ENCODE results near the gene AKAP5. TPM values are rescaled to one million over a fixed set of nuclear protein-coding genes. Genes with fewer than 3 reads are reported as not detected.

Gene AKAP5
- total RNA-seq, 1 experiment from 2014 or later, result 0.14 TPM

- Mint-ChIP-seq H3K4me1 (ENCODE audit: insufficient read depth, unreplicated experiment) (peaks cover 17% of the 10 kb centered on the region), H3K27ac (ENCODE audit: low read depth, unreplicated experiment) (peak overlapping the region; percentile 81), H3K4me3 (ENCODE audit: unreplicated experiment) (no peak overlapping the region), H3K36me3 (ENCODE audit: insufficient read depth, unreplicated experiment) (peaks cover 93% of the 10 kb centered on the region), H3K9me3 (ENCODE audit: unreplicated experiment) (no peaks in the 10 kb centered on the region), H3K27me3 (ENCODE audit: insufficient read depth, unreplicated experiment) (no peaks in the 10 kb centered on the region)
- intact Hi-C loops (cut with micrococcal nuclease), result no loop called here
- CTCF ChIA-PET, result interaction anchor here (0.7 to 4.5 kb wide), 2 partner anchors 9 to 40 kb away, joined by 3 to 30 read pairs; no protein-coding TSS in a partner anchor
- TF ChIP-seq, protein P1, sequence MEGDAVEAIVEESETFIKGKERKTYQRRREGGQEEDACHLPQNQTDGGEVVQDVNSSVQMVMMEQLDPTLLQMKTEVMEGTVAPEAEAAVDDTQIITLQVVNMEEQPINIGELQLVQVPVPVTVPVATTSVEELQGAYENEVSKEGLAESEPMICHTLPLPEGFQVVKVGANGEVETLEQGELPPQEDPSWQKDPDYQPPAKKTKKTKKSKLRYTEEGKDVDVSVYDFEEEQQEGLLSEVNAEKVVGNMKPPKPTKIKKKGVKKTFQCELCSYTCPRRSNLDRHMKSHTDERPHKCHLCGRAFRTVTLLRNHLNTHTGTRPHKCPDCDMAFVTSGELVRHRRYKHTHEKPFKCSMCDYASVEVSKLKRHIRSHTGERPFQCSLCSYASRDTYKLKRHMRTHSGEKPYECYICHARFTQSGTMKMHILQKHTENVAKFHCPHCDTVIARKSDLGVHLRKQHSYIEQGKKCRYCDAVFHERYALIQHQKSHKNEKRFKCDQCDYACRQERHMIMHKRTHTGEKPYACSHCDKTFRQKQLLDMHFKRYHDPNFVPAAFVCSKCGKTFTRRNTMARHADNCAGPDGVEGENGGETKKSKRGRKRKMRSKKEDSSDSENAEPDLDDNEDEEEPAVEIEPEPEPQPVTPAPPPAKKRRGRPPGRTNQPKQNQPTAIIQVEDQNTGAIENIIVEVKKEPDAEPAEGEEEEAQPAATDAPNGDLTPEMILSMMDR (IDR thresholded peaks at IDR 0.05; ENCODE audit: unreplicated experiment), result no peak
- no TSS peak for BruUV-seq (replicated peaks)
- POLR2A ChIA-PET, result interaction anchor here (0.9 to 2.4 kb wide), 4 partner anchors 10 to 66 kb away, joined by 4 to 8 read pairs (median 4); partner anchors contain the start of genes MTHFD1 and ZBTB1
- no peak for DNase-seq (ENCODE audit: unreplicated experiment)
Measured at GRCh38 chr14:64439141-64439540, 26.2 kb upstream of the AKAP5 start.

- DNase-seq (ENCODE audit: unreplicated experiment), result no peak
- peaks cover 17% of the 10 kb centered on the region for H3K4me1 Mint-ChIP-seq (ENCODE audit: insufficient read depth, unreplicated experiment)
- POLR2A ChIA-PET, result interaction anchor here (0.6 to 2.4 kb wide), 2 partner anchors 47 to 64 kb away, joined by 3 to 8 read pairs; partner anchors contain the start of gene ZBTB1
- peaks cover 89% of the 10 kb centered on the region for H3K36me3 Mint-ChIP-seq (ENCODE audit: insufficient read depth, unreplicated experiment)
- no TSS peak for BruUV-seq (replicated peaks)
- CTCF ChIA-PET, result interaction anchor here (4.5 kb wide), 1 partner anchor 11 kb away, joined by 30 read pairs; no protein-coding TSS in a partner anchor
- no peak overlapping the region for H3K4me3 Mint-ChIP-seq (ENCODE audit: unreplicated experiment)
- no peaks in the 10 kb centered on the region for H3K9me3 Mint-ChIP-seq (ENCODE audit: unreplicated experiment)
- intact Hi-C loops (cut with micrococcal nuclease), result no loop called here
- H3K27me3 Mint-ChIP-seq (ENCODE audit: insufficient read depth, unreplicated experiment), result no peaks in the 10 kb centered on the region
- no peak overlapping the region for H3K27ac Mint-ChIP-seq (ENCODE audit: low read depth, unreplicated experiment)
- TF ChIP-seq, protein P1 (IDR thresholded peaks at IDR 0.05; ENCODE audit: unreplicated experiment), result no peak
Measured at GRCh38 chr14:64440494-64440893, 24.8 kb upstream of the AKAP5 start.

- ChIA-PET POLR2A (interaction anchor here (1.2 kb wide), 1 partner anchor 10 kb away, joined by 3 read pairs; no protein-coding TSS in a partner anchor), CTCF (interaction anchor here (0.6 to 4.9 kb wide), 3 partner anchors 12 to 47 kb away, joined by 3 to 30 read pairs (median 30); no protein-coding TSS in a partner anchor)
- Mint-ChIP-seq H3K9me3 (ENCODE audit: unreplicated experiment) (no peaks in the 10 kb centered on the region), H3K27me3 (ENCODE audit: insufficient read depth, unreplicated experiment) (no peaks in the 10 kb centered on the region), H3K27ac (ENCODE audit: low read depth, unreplicated experiment) (no peak overlapping the region), H3K36me3 (ENCODE audit: insufficient read depth, unreplicated experiment) (peaks cover 84% of the 10 kb centered on the region), H3K4me1 (ENCODE audit: insufficient read depth, unreplicated experiment) (peaks cover 15% of the 10 kb centered on the region), H3K4me3 (ENCODE audit: unreplicated experiment) (no peak overlapping the region)
- DNase-seq (ENCODE audit: unreplicated experiment), result no peak
- BruUV-seq (replicated peaks), result no TSS peak
- TF ChIP-seq, protein P1 (IDR thresholded peaks at IDR 0.05; ENCODE audit: unreplicated experiment), result no peak
- intact Hi-C loops (cut with micrococcal nuclease), result no loop called here
Measured at GRCh38 chr14:64442300-64442988, 22.9 kb upstream of the AKAP5 start.

- Mint-ChIP-seq H3K4me3 (ENCODE audit: unreplicated experiment) (no peak overlapping the region), H3K4me1 (ENCODE audit: insufficient read depth, unreplicated experiment) (peaks cover 1% of the 10 kb centered on the region), H3K9me3 (ENCODE audit: unreplicated experiment) (no peaks in the 10 kb centered on the region), H3K27ac (ENCODE audit: low read depth, unreplicated experiment) (no peak overlapping the region), H3K36me3 (ENCODE audit: insufficient read depth, unreplicated experiment) (peaks cover 83% of the 10 kb centered on the region), H3K27me3 (ENCODE audit: insufficient read depth, unreplicated experiment) (no peaks in the 10 kb centered on the region)
- BruUV-seq (replicated peaks), result no TSS peak
- TF ChIP-seq, protein P1 (IDR thresholded peaks at IDR 0.05; ENCODE audit: unreplicated experiment), result no peak
- ChIA-PET POLR2A (interaction anchor here (1.1 kb wide), 1 partner anchor 92 kb away, joined by 3 read pairs; no protein-coding TSS in a partner anchor), CTCF (interaction anchor here (1.0 to 4.9 kb wide), 2 partner anchors 13 to 23 kb away, joined by 4 to 30 read pairs; no protein-coding TSS in a partner anchor)
- DNase-seq (ENCODE audit: unreplicated experiment), result no peak
- intact Hi-C loops (cut with micrococcal nuclease), result no loop called here
Measured at GRCh38 chr14:64444140-64444539, 21.2 kb upstream of the AKAP5 start.
